GM12878 (cell line): ENCODE data around the gene SYNGAP1. TPM values are rescaled to one million over a fixed set of nuclear protein-coding genes. Genes with fewer than 3 reads are reported as not detected.

Source experiments
- ATAC-seq: fragments of 200-7000 bp; cut with Tn5 transposase; 3 replicates; pipeline ENCODE4 v1.9.1; 2020; ENCODE audit warnings: mild to moderate bottlenecking, moderate library complexity
- BruUV-seq: library from RNA; stranded (reverse); fragments of 400-500 nt; replicated peaks from 2 replicates; lab custom pipeline; 2021; lab: Mats Ljungman, UMichigan
- CTCF ChIA-PET: fragments of 300-600 bp; sonication (Branson Sonifier 250); formaldehyde crosslinking; extraction: SDS; loops from one replicate; lab custom pipeline; 2021; ENCODE audit warnings: inconsistent platforms; lab: Yijun Ruan, JAX
- POLR2A ChIA-PET: fragments of 350-600 bp; formaldehyde crosslinking; extraction: SDS; loops from one replicate; lab custom pipeline; 2021; ENCODE audit warnings: inconsistent platforms; lab: Charles Lee
- RAD21 ChIA-PET: fragments of 300-600 bp; sonication (Branson Sonifier 250); formaldehyde crosslinking; loops from one replicate; lab custom pipeline; 2023; ENCODE audit warnings: antibody characterized with exemption; ENCODE audit not compliant: unreplicated experiment; lab: Charles Lee
- SMC1A ChIA-PET: fragments of 300-600 bp; sonication (Branson Sonifier 250); formaldehyde crosslinking; loops from one replicate; lab custom pipeline; 2023; ENCODE audit not compliant: unreplicated experiment, uncharacterized antibody; lab: Charles Lee
- DNase-seq: peaks from one replicate; pipeline ENCODE4 v3.0.0-alpha.2; 2011; ENCODE audit warnings: low read depth, low spot score
- FAIRE-seq: peaks from 3 replicates; lab custom pipeline; 2011; peaks lifted over from hg19 to GRCh38; lab: Jason Lieb, UNC
- H2AFZ ChIP-seq: 2 replicates; pipeline ENCODE4 v1.6.0; 2011; ENCODE audit warnings: low read depth, low read length, control low read depth; ENCODE audit not compliant: control insufficient read depth
- H3K27ac ChIP-seq: 2 replicates; pipeline ENCODE4 v1.5.1; 2011; ENCODE audit warnings: control low read depth; ENCODE audit not compliant: control insufficient read depth, insufficient read depth
- H3K27me3 ChIP-seq, 2 experiments: replicated peaks in 1 of 2; 2 replicates each; pipeline versions ENCODE4 v1.6.0 to v1.6.1; 2011; ENCODE audit warnings: low read length in 1 of 2; ENCODE audit not compliant: control insufficient read depth in 2 of 2, insufficient read depth in 2 of 2
- H3K36me3 ChIP-seq, 2 experiments: 2 replicates each; pipeline ENCODE4 v1.5.1; 2011; ENCODE audit warnings: low read length in 1 of 2; ENCODE audit not compliant: control insufficient read depth in 2 of 2, insufficient read depth in 2 of 2
- H3K4me1 ChIP-seq: 2 replicates; pipeline ENCODE4 v1.6.1; 2011; ENCODE audit warnings: mild to moderate bottlenecking, low read length, moderate library complexity, mixed read lengths; ENCODE audit not compliant: control insufficient read depth, insufficient read depth
- H3K4me2 ChIP-seq: 2 replicates; pipeline ENCODE4 v1.6.0; 2011; ENCODE audit warnings: control low read depth; ENCODE audit not compliant: control insufficient read depth, insufficient read depth
- H3K4me3 ChIP-seq: fragments of 200-600 bp; sonication (generic); 2 replicates; pipeline ENCODE4 v1.5.1; 2016
- H3K79me2 ChIP-seq: 2 replicates; pipeline ENCODE4 v1.6.0; 2011; ENCODE audit warnings: low read length; ENCODE audit not compliant: control insufficient read depth, insufficient read depth
- H3K9ac ChIP-seq: 2 replicates; pipeline ENCODE4 v1.8.0; 2011; ENCODE audit warnings: low read length, control low read depth, mixed read lengths; ENCODE audit not compliant: control insufficient read depth, insufficient read depth
- H3K9me3 ChIP-seq: replicated peaks from 3 replicates; pipeline ENCODE4 v1.5.1; 2011; ENCODE audit warnings: mild to moderate bottlenecking, low read length; ENCODE audit not compliant: control insufficient read depth, insufficient read depth
- H4K20me1 ChIP-seq: 2 replicates; pipeline ENCODE4 v1.6.0; 2011; ENCODE audit not compliant: control insufficient read depth, insufficient read depth
- ATF3 ChIP-seq: IDR thresholded peaks from 2 replicates; pipeline ENCODE4 v1.6.1; 2011; ENCODE audit warnings: low read depth, mild to moderate bottlenecking, low read length, moderate library complexity, borderline replicate concordance; ENCODE audit errors: extremely low read depth
- CHD2 ChIP-seq: IDR thresholded peaks from 2 replicates; pipeline ENCODE4 v1.6.1; 2011; ENCODE audit warnings: low read depth, low read length, improper control_type of control experiment, borderline replicate concordance
- E2F8 ChIP-seq: fragments of 450-650 bp; IDR thresholded peaks from 2 replicates; pipeline ENCODE4 v1.6.1; 2018; ENCODE audit warnings: mild to moderate bottlenecking, low read depth, moderate library complexity; ENCODE audit not compliant: partially characterized antibody
- FOS ChIP-seq: IDR thresholded peaks from 3 replicates; pipeline ENCODE4 v1.6.1; 2011; ENCODE audit warnings: borderline replicate concordance; ENCODE audit not compliant: insufficient read length; ENCODE audit errors: extremely low read depth
- HDAC6 ChIP-seq: fragments of 200-600 bp; sonication (generic); IDR thresholded peaks from one replicate; pipeline ENCODE4 v1.8.0; 2017; ENCODE audit warnings: antibody characterized with exemption; ENCODE audit not compliant: unreplicated experiment
- KDM1A ChIP-seq: fragments of 200-600 bp; sonication (generic); IDR thresholded peaks from 2 replicates; pipeline ENCODE4 v1.6.1; 2016; ENCODE audit warnings: borderline replicate concordance
- MEF2A ChIP-seq: IDR thresholded peaks from 2 replicates; pipeline ENCODE4 v1.6.1; 2011; ENCODE audit warnings: low read depth, mild to moderate bottlenecking, low read length, moderate library complexity; ENCODE audit not compliant: insufficient read depth
- MEF2B ChIP-seq: fragments of 450-650 bp; IDR thresholded peaks from 2 replicates; pipeline ENCODE4 v1.6.1; 2018; ENCODE audit warnings: mild to moderate bottlenecking, moderate library complexity; ENCODE audit not compliant: partially characterized antibody, poor library complexity, severe bottlenecking
- MYB ChIP-seq: fragments of 150-350 bp; IDR thresholded peaks from 2 replicates; pipeline ENCODE4 v1.6.1; 2014; ENCODE audit warnings: mild to moderate bottlenecking, low read depth, low read length, borderline replicate concordance
- MYC ChIP-seq: IDR thresholded peaks from 2 replicates; pipeline ENCODE4 v1.6.1; 2011; ENCODE audit warnings: mild to moderate bottlenecking, low read length, moderate library complexity, inconsistent platforms; ENCODE audit not compliant: insufficient read depth, insufficient replicate concordance, insufficient read length, severe bottlenecking
- POLR2AphosphoS5 ChIP-seq: IDR thresholded peaks from 2 replicates; pipeline ENCODE4 v1.6.1; 2011; ENCODE audit warnings: mild to moderate bottlenecking, low read length, inconsistent platforms
- SMC3 ChIP-seq: IDR thresholded peaks from 2 replicates; pipeline ENCODE4 v1.6.1; 2011; ENCODE audit warnings: low read length, improper control_type of control experiment, borderline replicate concordance
- WGBS: methylation state at CpG from one replicate; pipeline ENCODE4 v1.1.6; 2016; ENCODE audit warnings: low lambda C conversion rate; ENCODE audit not compliant: insufficient replicate concordance, insufficient coverage; ENCODE audit errors: missing lambda C conversion rate; 5-methylcytosine and 5-hydroxymethylcytosine counted together
- in situ Hi-C: fragments of 300-500 bp; cut with MboI; formaldehyde crosslinking; loops from 9 replicates; pipeline ENCODE4 v1.14.3; 2018; ENCODE audit warnings: mixed read lengths
- intact Hi-C: fragments of 100-400 bp; cut with micrococcal nuclease; formaldehyde crosslinking; loops from one replicate; pipeline ENCODE4 v1.14.2; 2022; ENCODE audit not compliant: unreplicated experiment
- polyA plus RNA-seq, 11 experiments: library from polyadenylated mRNA; depleted of rRNA in 4 of 11; unstranded in 6 of 11; stranded (reverse) in 5 of 11; fragments of >200 nt; fragmentation: Nextera tagmentation in 4 of 11; fragmentation: Illumina TruSeq in 1 of 11; extraction: Ambion mirVana in 4 of 11; extraction: Trizol in 1 of 11; gene quantifications; 1 replicate in 1 of 11; 2 replicates in 10 of 11; pipeline versions ENCODE4 v1.2.1 to v1.2.3, GENCODE V29; 2011 to 2016; ENCODE audit warnings: inconsistent platforms in 2 of 11, missing spikeins in 2 of 11, low read depth in 1 of 11
- total RNA-seq, 4 experiments: library from RNA; depleted of rRNA in 3 of 4; stranded (reverse); fragments of >200 nt in 3 of 4; fragmentation: Illumina TruSeq in 1 of 4; extraction: Trizol in 1 of 4; gene quantifications; 2 replicates each; pipeline versions ENCODE4 v1.2.1 to v1.2.3, GENCODE V29; 2013 to 2021
- TF ChIP-seq, protein P1 (sequence below): fragments of 450-650 bp; IDR thresholded peaks from 2 replicates; pipeline ENCODE4 v1.6.1; 2017; ENCODE audit warnings: mild to moderate bottlenecking, moderate library complexity
- TF ChIP-seq, protein P2 (sequence below): IDR thresholded peaks from 2 replicates; pipeline ENCODE4 v1.6.1; 2012; ENCODE audit warnings: low read depth, low read length, improper control_type of control experiment

SYNGAP1 gene
- total and polyA plus RNA-seq, 10 of the 15 experiments (the other 5 are each of a cell fraction or from before 2014, with no cell fraction given): 0.05 to 9.2 (median 1.2) TPM

DNA sequence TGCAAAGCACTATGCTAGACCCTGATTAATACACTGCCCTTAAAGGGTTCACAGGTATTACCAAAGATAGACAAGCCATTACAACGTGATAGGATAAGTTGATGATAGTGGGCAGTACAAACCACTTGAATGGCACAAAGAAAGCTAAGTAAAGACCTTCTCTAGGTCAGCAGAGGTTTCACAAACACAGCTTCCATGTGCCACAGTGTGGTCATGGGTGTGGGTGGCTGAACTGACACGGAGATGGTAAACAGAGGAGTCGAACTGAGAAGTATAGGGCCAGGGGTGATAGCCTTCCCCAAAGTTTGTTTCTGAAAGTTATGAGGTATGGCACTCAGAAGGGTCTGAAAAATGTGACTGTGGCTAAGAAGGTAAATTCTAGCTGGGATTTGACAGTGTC, 38.8 kb downstream of the SYNGAP1 start (continued):
- no peak for TF ChIP-seq E2F8
- no peak for TF ChIP-seq CHD2
- no peak for TF ChIP-seq POLR2AphosphoS5
- TF ChIP-seq FOS: no peak
- TF ChIP-seq, all 136 proteins: peak for 0

GRCh38 chr6:33459226-33459625, 39.4 kb downstream of the SYNGAP1 start:
- FAIRE-seq (no peak), DNase-seq (no peak), ATAC-seq (no peak)
- ChIA-PET POLR2A (no interaction called here), SMC1A (interaction anchor here (1.0 to 1.3 kb wide), 2 partner anchors 9 to 89 kb away, joined by 3 to 4 read pairs; no protein-coding TSS in a partner anchor), RAD21 (no interaction called here), CTCF (interaction anchor here (0.8 kb wide), 1 partner anchor 149 kb away, joined by 3 read pairs; no protein-coding TSS in a partner anchor)
- H3K79me2 ChIP-seq: peaks cover 9% of the 10 kb centered on the region; the same call in 1 of the 2 replicates
- H3K36me3 ChIP-seq: no peaks in the 10 kb centered on the region; a peak in 1 of 4 replicates
- no peak overlapping the region for H3K9ac ChIP-seq
- no peaks in the 10 kb centered on the region for H3K27me3 ChIP-seq
- in situ Hi-C loops (no loop called here), intact Hi-C loops (no loop called here)
- no peak overlapping the region for H2AFZ ChIP-seq
- peaks cover 3% of the 10 kb centered on the region; the same call in 1 of the 2 replicates for H3K4me1 ChIP-seq
- no peaks in the 10 kb centered on the region for H3K9me3 ChIP-seq
- no peak overlapping the region for H3K4me2 ChIP-seq
- WGBS: 100% methylated on average over 2 of the region's 2 CpGs
- H3K27ac ChIP-seq: no peak overlapping the region
- H3K4me3 ChIP-seq: no peak overlapping the region
- BruUV-seq: no TSS peak
- H4K20me1 ChIP-seq: no peaks in the 10 kb centered on the region
- no peak for TF ChIP-seq MYB
- TF ChIP-seq SMC3: no peak
- TF ChIP-seq MEF2A: no peak
- TF ChIP-seq HDAC6: no peak
- no peak for TF ChIP-seq MEF2B
- TF ChIP-seq, protein P1, sequence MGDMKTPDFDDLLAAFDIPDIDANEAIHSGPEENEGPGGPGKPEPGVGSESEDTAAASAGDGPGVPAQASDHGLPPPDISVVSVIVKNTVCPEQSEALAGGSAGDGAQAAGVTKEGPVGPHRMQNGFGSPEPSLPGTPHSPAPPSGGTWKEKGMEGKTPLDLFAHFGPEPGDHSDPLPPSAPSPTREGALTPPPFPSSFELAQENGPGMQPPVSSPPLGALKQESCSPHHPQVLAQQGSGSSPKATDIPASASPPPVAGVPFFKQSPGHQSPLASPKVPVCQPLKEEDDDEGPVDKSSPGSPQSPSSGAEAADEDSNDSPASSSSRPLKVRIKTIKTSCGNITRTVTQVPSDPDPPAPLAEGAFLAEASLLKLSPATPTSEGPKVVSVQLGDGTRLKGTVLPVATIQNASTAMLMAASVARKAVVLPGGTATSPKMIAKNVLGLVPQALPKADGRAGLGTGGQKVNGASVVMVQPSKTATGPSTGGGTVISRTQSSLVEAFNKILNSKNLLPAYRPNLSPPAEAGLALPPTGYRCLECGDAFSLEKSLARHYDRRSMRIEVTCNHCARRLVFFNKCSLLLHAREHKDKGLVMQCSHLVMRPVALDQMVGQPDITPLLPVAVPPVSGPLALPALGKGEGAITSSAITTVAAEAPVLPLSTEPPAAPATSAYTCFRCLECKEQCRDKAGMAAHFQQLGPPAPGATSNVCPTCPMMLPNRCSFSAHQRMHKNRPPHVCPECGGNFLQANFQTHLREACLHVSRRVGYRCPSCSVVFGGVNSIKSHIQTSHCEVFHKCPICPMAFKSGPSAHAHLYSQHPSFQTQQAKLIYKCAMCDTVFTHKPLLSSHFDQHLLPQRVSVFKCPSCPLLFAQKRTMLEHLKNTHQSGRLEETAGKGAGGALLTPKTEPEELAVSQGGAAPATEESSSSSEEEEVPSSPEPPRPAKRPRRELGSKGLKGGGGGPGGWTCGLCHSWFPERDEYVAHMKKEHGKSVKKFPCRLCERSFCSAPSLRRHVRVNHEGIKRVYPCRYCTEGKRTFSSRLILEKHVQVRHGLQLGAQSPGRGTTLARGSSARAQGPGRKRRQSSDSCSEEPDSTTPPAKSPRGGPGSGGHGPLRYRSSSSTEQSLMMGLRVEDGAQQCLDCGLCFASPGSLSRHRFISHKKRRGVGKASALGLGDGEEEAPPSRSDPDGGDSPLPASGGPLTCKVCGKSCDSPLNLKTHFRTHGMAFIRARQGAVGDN: no peak
- no peak for TF ChIP-seq ATF3
- TF ChIP-seq, protein P2, sequence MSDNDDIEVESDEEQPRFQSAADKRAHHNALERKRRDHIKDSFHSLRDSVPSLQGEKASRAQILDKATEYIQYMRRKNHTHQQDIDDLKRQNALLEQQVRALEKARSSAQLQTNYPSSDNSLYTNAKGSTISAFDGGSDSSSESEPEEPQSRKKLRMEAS: no peak
- TF ChIP-seq KDM1A: no peak
- TF ChIP-seq MYC: no peak
